MM.1S (cell line): ENCODE measurements around the gene MSI2.
A peak's percentile ranks its signal among the peaks of the same experiment; 100 is the strongest.

Source experiments
- DNase-seq: peaks from one replicate; pipeline ENCODE4 v3.0.0-alpha.2; 2015
- H2AFZ ChIP-seq: fragments of 300-600 bp; sonication (generic); 2 replicates; pipeline ENCODE4 v1.6.0; 2016; ENCODE audit warnings: antibody characterized with exemption, low read length
- H3F3A ChIP-seq: fragments of 300-600 bp; sonication (generic); 2 replicates; pipeline ENCODE4 v1.6.1; 2016; ENCODE audit warnings: mild to moderate bottlenecking, antibody characterized with exemption, low read length, moderate library complexity, mixed read lengths; ENCODE audit not compliant: insufficient read depth
- H3K27ac ChIP-seq: fragments of 300-600 bp; sonication (generic); 2 replicates; pipeline ENCODE4 v1.5.1; 2016; ENCODE audit warnings: mild to moderate bottlenecking, low read length
- H3K27me3 ChIP-seq: fragments of 300-600 bp; sonication (generic); replicated peaks from 2 replicates; pipeline ENCODE4 v1.6.0; 2016; ENCODE audit warnings: low read length; ENCODE audit not compliant: insufficient read depth
- H3K36me3 ChIP-seq: fragments of 300-600 bp; sonication (generic); replicated peaks from 2 replicates; pipeline ENCODE4 v1.6.1; 2016; ENCODE audit warnings: mild to moderate bottlenecking, low read length, mixed read lengths; ENCODE audit not compliant: insufficient read depth
- H3K4me1 ChIP-seq: fragments of 300-600 bp; sonication (generic); 2 replicates; pipeline ENCODE4 v1.6.1; 2016; ENCODE audit warnings: low read length, mixed read lengths
- H3K4me2 ChIP-seq: fragments of 300-600 bp; sonication (generic); 2 replicates; pipeline ENCODE4 v1.6.0; 2016; ENCODE audit warnings: low read depth, low read length
- H3K4me3 ChIP-seq: fragments of 300-600 bp; sonication (generic); 2 replicates; pipeline ENCODE4 v1.5.1; 2016; ENCODE audit warnings: low read length, mixed read lengths
- H3K79me2 ChIP-seq: fragments of 300-600 bp; sonication (generic); 2 replicates; pipeline ENCODE4 v1.6.1; 2016; ENCODE audit warnings: mixed run types, low read length, mixed read lengths
- H3K9ac ChIP-seq: fragments of 300-600 bp; sonication (generic); 2 replicates; pipeline ENCODE4 v1.6.1; 2016; ENCODE audit warnings: low read length, mixed read lengths
- H3K9me2 ChIP-seq: fragments of 300-600 bp; sonication (generic); replicated peaks from 2 replicates; pipeline ENCODE4 v1.6.1; 2016; ENCODE audit warnings: mild to moderate bottlenecking, low read length, mixed read lengths; ENCODE audit not compliant: insufficient read depth
- H3K9me3 ChIP-seq: fragments of 300-600 bp; sonication (generic); replicated peaks from 2 replicates; pipeline ENCODE4 v1.6.1; 2016; ENCODE audit warnings: mild to moderate bottlenecking, low read length, mixed read lengths; ENCODE audit not compliant: insufficient read depth
- H4K20me1 ChIP-seq: fragments of 300-600 bp; sonication (generic); 2 replicates; pipeline ENCODE4 v1.6.1; 2016; ENCODE audit warnings: mild to moderate bottlenecking, low read length, moderate library complexity, mixed read lengths; ENCODE audit not compliant: insufficient read depth
- EZH2 ChIP-seq: fragments of 300-600 bp; sonication (generic); optimal IDR thresholded peaks from 2 replicates; pipeline ENCODE3; 2017; ENCODE audit warnings: low read depth, mild to moderate bottlenecking, antibody characterized with exemption, low read length, mixed read lengths
- EZH2phosphoT487 ChIP-seq: fragments of 300-600 bp; sonication (generic); IDR thresholded peaks from 2 replicates; pipeline ENCODE4 v1.6.1; 2018; ENCODE audit warnings: antibody characterized with exemption, low read length
- TF ChIP-seq, protein P1 (sequence below): fragments of 300-600 bp; sonication (generic); IDR thresholded peaks from 2 replicates; pipeline ENCODE4 v1.5.1; 2016; ENCODE audit warnings: antibody characterized with exemption, low read length, mixed read lengths

MSI2 gene

DNA sequence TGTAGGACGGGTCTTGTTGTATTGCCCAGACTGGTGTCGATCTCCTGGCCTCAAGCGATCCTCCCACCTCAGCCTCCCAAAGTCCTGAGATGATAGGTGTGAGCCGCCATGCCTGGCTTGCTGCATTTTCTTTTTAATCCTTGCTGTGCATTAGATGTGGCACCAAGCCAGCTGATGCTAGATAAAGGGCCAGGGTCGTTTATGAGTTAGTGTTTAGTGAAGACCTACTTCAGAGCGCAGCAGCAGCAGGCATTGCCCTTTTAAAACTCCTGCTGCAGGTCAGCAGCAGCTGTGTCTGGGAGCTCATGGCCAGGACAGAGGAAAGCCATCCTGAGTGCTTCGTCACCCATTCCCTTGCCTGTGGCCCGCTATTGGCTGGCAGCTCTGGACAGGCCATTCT is 251.5 kb downstream of the MSI2 start:
- TF ChIP-seq, protein P1, sequence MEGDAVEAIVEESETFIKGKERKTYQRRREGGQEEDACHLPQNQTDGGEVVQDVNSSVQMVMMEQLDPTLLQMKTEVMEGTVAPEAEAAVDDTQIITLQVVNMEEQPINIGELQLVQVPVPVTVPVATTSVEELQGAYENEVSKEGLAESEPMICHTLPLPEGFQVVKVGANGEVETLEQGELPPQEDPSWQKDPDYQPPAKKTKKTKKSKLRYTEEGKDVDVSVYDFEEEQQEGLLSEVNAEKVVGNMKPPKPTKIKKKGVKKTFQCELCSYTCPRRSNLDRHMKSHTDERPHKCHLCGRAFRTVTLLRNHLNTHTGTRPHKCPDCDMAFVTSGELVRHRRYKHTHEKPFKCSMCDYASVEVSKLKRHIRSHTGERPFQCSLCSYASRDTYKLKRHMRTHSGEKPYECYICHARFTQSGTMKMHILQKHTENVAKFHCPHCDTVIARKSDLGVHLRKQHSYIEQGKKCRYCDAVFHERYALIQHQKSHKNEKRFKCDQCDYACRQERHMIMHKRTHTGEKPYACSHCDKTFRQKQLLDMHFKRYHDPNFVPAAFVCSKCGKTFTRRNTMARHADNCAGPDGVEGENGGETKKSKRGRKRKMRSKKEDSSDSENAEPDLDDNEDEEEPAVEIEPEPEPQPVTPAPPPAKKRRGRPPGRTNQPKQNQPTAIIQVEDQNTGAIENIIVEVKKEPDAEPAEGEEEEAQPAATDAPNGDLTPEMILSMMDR, result no peak
- TF ChIP-seq EZH2phosphoT487 (no peak), EZH2 (no peak)
- H3K27me3 ChIP-seq, result no peaks in the 10 kb centered on the region
- H3K4me3 ChIP-seq, result no peak overlapping the region
- H3K4me2 ChIP-seq, result no peak overlapping the region
- H3K36me3 ChIP-seq, result no peaks in the 10 kb centered on the region
- no peaks in the 10 kb centered on the region for H3K9me2 ChIP-seq
- no peaks in the 10 kb centered on the region for H3K9me3 ChIP-seq
- no peak overlapping the region for H2AFZ ChIP-seq
- no peak overlapping the region for H3K9ac ChIP-seq
- H3K27ac ChIP-seq, result no peak overlapping the region
- DNase-seq, result no peak
- no peaks in the 10 kb centered on the region for H4K20me1 ChIP-seq
- peaks cover 57% of the 10 kb centered on the region for H3K79me2 ChIP-seq
- peaks cover 13% of the 10 kb centered on the region for H3K4me1 ChIP-seq
- H3F3A ChIP-seq, result no peaks in the 10 kb centered on the region

DNA sequence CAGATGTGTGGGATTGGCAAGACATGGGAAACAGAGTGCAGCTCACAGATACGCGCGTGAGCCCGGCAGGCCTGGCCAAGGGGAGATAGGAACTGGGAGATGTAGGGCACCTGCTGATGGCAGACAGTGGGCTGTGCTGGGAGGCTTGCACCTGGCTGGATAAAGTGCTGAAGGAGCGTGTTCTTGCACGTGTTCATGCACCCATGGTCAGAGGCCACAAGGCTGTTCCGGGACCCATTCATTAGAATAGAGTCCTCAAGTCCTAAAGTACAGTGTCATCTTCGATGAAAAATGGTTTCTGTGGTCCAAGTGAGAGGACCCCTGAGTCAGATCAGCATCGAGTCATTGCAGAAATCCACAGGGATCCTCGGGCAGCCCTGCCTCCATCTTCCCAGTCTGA is 252.3 kb downstream of the MSI2 start:
- no peaks in the 10 kb centered on the region for H4K20me1 ChIP-seq
- peak; percentile 70 for DNase-seq
- no peak overlapping the region for H3K9ac ChIP-seq
- no peaks in the 10 kb centered on the region for H3K9me3 ChIP-seq
- no peak overlapping the region for H2AFZ ChIP-seq
- TF ChIP-seq, protein P1, result no peak
- no peak for TF ChIP-seq EZH2phosphoT487
- no peak for TF ChIP-seq EZH2
- H3K27me3 ChIP-seq, result no peaks in the 10 kb centered on the region
- no peaks in the 10 kb centered on the region for H3K36me3 ChIP-seq
- H3K4me3 ChIP-seq, result no peak overlapping the region
- H3K27ac ChIP-seq, result peak overlapping the region; percentile 54
- H3K9me2 ChIP-seq, result no peaks in the 10 kb centered on the region
- peaks cover 13% of the 10 kb centered on the region for H3K4me1 ChIP-seq
- peaks cover 55% of the 10 kb centered on the region for H3K79me2 ChIP-seq
- H3K4me2 ChIP-seq, result peak overlapping the region; percentile 5; the same call in 1 of the 2 replicates
- H3F3A ChIP-seq, result no peaks in the 10 kb centered on the region

DNA sequence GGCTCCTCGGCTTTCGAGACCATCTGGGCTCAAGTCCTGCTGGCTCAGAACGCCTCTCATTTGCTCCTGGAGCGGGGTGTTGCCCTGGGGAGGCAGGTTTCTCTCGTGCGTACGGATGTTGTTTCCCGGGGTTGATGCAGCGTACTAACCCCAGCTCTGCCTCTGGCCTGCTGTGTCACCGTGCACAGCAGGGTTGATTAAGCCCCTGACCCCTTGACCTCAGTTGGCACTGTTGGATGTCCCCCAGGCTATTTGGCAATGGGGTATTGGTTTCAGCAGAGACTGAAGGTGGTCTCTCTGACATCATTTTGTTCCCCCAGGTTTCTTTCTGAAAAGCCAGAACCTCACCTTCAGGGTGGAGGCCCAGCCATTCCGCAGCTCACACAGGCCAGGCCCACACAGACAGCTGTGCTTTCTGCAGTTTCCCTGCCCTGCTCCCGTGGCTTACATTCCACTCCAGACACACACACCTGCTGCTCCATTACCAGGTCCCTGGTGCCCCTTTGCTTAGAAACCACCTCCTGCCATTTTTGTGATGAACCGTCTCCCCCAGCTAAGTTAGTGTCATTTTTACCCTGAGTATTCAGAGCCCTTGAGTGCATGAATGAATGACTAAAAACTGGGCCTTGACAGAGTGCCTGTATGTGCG is 255.3 kb downstream of the MSI2 start:
- Histone ChIP-seq H3K4me2 (no peak overlapping the region), H3F3A (no peaks in the 10 kb centered on the region), H3K9me3 (no peaks in the 10 kb centered on the region), H3K36me3 (no peaks in the 10 kb centered on the region), H3K4me1 (peaks cover 13% of the 10 kb centered on the region), H2AFZ (no peak overlapping the region), H4K20me1 (no peaks in the 10 kb centered on the region), H3K27me3 (no peaks in the 10 kb centered on the region), H3K4me3 (no peak overlapping the region), H3K9me2 (no peaks in the 10 kb centered on the region), H3K27ac (no peak overlapping the region), H3K79me2 (peaks cover 52% of the 10 kb centered on the region), H3K9ac (no peak overlapping the region)
- TF ChIP-seq, protein P1, result no peak
- no peak for TF ChIP-seq EZH2phosphoT487
- TF ChIP-seq EZH2, result no peak
- no peak for DNase-seq
